HCT116 (cell line): ENCODE results near the gene UQCC5.

ENCODE experiments used
- EZH2 ChIP-seq: fragments of 200-600 bp; sonication (generic); IDR thresholded peaks from 2 replicates; pipeline ENCODE4 v1.6.1; 2017; ENCODE audit warnings: antibody characterized with exemption, mixed run types
- ZNF274 ChIP-seq: fragments of 200-500 bp; sonication (Bioruptor generic); IDR thresholded peaks from 2 replicates; pipeline ENCODE4 v1.6.1; 2014; ENCODE audit warnings: mild to moderate bottlenecking, low read depth, low read length, inconsistent platforms
- TF ChIP-seq, protein P1 (sequence below), 3 experiments: fragments of 200-600 bp in 1 of 3; sonication (generic) in 1 of 3; IDR thresholded peaks in 2 of 3; conservative IDR thresholded peaks in 1 of 3; 2 replicates each; pipeline ENCODE4 v1.5.1; 2012 to 2017; ENCODE audit warnings: low read depth in 2 of 3, low read length in 2 of 3, antibody characterized with exemption in 1 of 3, borderline replicate concordance in 1 of 3, control low read depth in 1 of 3, mild to moderate bottlenecking in 1 of 3, mixed read lengths in 1 of 3, mixed run types in 1 of 3, moderate library complexity in 1 of 3; ENCODE audit not compliant: insufficient read depth in 1 of 3

DNA sequence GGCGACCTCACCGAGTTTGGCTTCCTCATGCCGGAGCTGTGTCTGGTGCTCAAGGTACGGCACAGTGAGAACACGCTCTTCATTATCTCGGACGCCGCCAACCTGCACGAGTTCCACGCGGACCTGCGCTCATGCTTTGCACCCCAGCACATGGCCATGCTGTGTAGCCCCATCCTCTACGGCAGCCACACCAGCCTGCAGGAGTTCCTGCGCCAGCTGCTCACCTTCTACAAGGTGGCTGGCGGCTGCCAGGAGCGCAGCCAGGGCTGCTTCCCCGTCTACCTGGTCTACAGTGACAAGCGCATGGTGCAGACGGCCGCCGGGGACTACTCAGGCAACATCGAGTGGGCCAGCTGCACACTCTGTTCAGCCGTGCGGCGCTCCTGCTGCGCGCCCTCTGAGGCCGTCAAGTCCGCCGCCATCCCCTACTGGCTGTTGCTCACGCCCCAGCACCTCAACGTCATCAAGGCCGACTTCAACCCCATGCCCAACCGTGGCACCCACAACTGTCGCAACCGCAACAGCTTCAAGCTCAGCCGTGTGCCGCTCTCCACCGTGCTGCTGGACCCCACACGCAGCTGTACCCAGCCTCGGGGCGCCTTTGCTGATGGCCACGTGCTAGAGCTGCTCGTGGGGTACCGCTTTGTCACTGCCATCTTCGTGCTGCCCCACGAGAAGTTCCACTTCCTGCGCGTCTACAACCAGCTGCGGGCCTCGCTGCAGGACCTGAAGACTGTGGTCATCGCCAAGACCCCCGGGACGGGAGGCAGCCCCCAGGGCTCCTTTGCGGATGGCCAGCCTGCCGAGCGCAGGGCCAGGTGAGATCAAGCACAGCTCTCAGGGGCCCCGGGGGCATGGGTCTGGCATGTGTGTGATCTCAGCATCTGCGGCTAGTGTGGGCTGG is 48.4 kb upstream of the UQCC5 start:
- TF ChIP-seq, protein P1, sequence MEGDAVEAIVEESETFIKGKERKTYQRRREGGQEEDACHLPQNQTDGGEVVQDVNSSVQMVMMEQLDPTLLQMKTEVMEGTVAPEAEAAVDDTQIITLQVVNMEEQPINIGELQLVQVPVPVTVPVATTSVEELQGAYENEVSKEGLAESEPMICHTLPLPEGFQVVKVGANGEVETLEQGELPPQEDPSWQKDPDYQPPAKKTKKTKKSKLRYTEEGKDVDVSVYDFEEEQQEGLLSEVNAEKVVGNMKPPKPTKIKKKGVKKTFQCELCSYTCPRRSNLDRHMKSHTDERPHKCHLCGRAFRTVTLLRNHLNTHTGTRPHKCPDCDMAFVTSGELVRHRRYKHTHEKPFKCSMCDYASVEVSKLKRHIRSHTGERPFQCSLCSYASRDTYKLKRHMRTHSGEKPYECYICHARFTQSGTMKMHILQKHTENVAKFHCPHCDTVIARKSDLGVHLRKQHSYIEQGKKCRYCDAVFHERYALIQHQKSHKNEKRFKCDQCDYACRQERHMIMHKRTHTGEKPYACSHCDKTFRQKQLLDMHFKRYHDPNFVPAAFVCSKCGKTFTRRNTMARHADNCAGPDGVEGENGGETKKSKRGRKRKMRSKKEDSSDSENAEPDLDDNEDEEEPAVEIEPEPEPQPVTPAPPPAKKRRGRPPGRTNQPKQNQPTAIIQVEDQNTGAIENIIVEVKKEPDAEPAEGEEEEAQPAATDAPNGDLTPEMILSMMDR (IDR thresholded peaks at IDR 0.05 in 2 of 3, conservative IDR thresholded peaks at IDR 0.05 in 1 of 3; ENCODE audit: borderline replicate concordance in 1 of 3, insufficient read depth in 1 of 3, low read depth in 2 of 3, low read length in 2 of 3): no peak
- no peak for TF ChIP-seq ZNF274
- no peak for TF ChIP-seq EZH2
